ENCODE results near the gene ACCS. TPM values are rescaled to one million over a fixed set of nuclear protein-coding genes. Genes with fewer than 3 reads are reported as not detected.

ACCS gene
- total RNA-seq, 1 donor from 2014 or later, result 3.8 TPM

DNA sequence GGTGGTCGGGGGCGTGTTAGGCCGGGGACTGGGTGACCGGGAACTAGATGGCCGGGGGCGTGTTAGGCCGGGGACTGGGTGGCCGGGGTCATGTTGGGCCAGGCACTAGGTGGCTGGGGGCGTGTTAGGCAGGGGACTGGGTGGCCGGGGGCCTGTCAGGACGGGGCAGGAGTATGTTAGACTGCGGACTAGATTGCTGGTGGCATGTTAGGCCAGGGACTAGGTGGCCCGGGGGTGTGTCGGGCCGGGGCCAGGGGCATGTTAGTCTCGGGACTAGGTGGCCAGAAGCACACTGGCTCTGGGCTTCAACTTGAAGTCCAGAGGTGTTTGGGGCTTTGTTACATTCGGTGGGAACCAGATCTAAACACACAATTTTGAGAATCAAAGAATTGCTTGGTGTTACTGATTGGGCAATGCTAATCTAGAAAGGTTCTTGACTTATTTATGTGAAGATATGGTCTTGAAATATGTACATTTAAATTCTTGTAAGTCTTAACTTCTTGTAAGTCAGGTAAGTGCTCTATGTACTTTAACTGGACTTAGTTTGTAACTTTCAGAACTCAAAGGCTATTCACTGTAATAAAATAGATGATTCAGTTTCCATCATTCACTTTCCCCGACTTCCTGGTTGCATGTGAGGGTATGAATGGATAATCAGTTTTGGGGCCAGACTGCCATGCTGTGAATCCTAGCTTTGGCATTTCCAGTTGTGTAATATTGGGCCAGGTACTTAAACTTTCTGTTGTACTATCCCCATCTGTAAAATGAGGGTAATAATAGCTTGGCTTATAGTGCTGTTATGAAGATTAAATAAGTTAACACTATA, 30.5 kb downstream of the ACCS start:
- DNase-seq (ENCODE audit: low read depth), result no peak
- H3K4me3 ChIP-seq (ENCODE audit: low read depth, low read length), result peak overlapping the region; percentile 88
- TF ChIP-seq CTCF (conservative IDR thresholded peaks at IDR 0.05; ENCODE audit: low read depth, low read length), result no peak

DNA sequence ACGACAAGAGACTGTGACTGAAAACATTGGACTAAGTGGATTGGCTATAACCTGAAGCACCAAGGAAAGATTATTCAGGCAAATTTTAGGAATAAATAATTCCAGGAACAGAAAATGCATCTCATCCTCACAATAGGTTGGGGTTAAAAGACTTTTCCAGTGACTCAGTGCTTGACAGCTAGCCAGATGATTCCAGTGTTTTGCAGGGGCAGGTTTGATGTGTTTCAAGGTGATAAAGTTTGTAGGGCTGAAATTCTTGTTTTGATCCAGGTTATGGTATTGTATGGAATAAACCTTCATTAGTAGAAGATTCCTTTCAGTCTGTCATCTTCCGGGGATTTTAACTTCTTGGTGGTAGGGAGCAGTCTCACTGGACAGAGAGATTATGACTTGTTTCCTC, 31.8 kb downstream of the ACCS start:
- H3K4me3 ChIP-seq (ENCODE audit: low read depth, low read length), result no peak overlapping the region
- TF ChIP-seq CTCF (conservative IDR thresholded peaks at IDR 0.05; ENCODE audit: low read depth, low read length), result no peak
- no peak for DNase-seq (ENCODE audit: low read depth)

GRCh38 chr11:44101098-44101497, 35.0 kb downstream of the ACCS start:
- DNase-seq (ENCODE audit: low read depth), result no peak
- H3K4me3 ChIP-seq (ENCODE audit: low read depth, low read length), result no peak overlapping the region
- no peak for TF ChIP-seq CTCF (conservative IDR thresholded peaks at IDR 0.05; ENCODE audit: low read depth, low read length)

DNA sequence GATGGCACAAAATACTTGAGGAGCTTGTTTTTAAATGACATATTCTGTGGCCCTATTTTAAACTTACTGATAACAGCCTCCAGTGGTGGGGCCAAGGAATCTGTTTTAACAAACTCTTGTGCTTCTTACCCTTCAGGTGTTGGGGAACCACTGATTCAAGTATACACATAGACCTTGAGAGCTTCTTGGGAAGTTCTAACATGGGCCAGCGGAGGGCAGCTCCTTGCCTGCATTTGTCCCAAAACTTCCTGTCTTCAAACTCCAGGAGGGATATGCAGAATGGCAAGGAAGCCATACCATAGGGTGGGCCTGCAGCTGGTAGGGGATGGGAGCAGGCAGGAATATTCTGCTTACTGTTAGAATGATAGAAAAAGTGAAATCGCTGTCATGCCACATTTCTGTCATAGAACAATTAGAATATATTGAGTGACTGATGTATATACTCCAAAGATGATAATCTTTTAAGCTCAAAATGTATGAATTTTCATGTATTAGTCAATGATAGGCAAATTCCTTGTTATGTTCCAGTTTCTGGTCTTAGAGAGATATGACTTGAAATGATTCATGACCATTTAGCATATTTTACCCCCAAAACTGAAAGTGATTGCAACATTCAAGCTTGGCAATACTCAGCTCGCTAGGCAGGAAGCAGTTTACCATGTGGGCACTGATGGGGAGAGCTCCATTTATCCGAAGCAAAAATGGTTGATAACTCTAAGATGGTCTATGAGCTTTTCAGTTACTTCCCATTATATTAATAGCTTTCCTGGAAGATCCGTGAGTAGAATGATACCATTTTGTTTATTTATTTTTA, 38.6 kb downstream of the ACCS start:
- peak; percentile 24 for TF ChIP-seq CTCF (conservative IDR thresholded peaks at IDR 0.05; ENCODE audit: low read depth, low read length)
- no peak overlapping the region for H3K4me3 ChIP-seq (ENCODE audit: low read depth, low read length)
- DNase-seq (ENCODE audit: low read depth), result no peak

GRCh38 chr11:44108260-44108659, 42.2 kb downstream of the ACCS start:
- no peak for TF ChIP-seq CTCF (conservative IDR thresholded peaks at IDR 0.05; ENCODE audit: low read depth, low read length)
- DNase-seq (ENCODE audit: low read depth), result no peak
- H3K4me3 ChIP-seq (ENCODE audit: low read depth, low read length), result no peak overlapping the region

- no peak overlapping the region for H3K4me3 ChIP-seq (ENCODE audit: low read depth, low read length)
- peak; percentile 86 for TF ChIP-seq CTCF (conservative IDR thresholded peaks at IDR 0.05; ENCODE audit: low read depth, low read length)
- no peak for DNase-seq (ENCODE audit: low read depth)
These were observed 44.2 kb downstream of the ACCS start for GRCh38 chr11:44110231-44110679.

Data from epithelial cell of proximal tubule (primary cell).